HG02678 (cell line): ENCODE results near the gene TRAPPC8.
"Not testable (repeated sequence)": the region's sequence is repeated elsewhere in the genome, so short reads cannot be mapped to it uniquely, and the experiment has no call there.

Experiments
- ATAC-seq: cut with Tn5 transposase; IDR thresholded peaks from one replicate; pipeline ENCODE4 v1.9.1; 2021; ENCODE audit warnings: mild to moderate bottlenecking, moderate library complexity; ENCODE audit not compliant: unreplicated experiment

The TRAPPC8 gene

GRCh38 chr18:31942999-31943877, at the start of gene TRAPPC8:
Gene TRAPPC8 (minus strand): TSS chr18:31943128. CDS start chr18:31942764, 364 bp downstream.
- ATAC-seq = peak; percentile 84

- peak; percentile 100 for ATAC-seq
Observed at GRCh38 chr18:31990823-31991222, 47.9 kb upstream of the TRAPPC8 start.

- ATAC-seq = no peak
Observed at GRCh38 chr18:31983976-31984375, 41.0 kb upstream of the TRAPPC8 start.

- no peak for ATAC-seq
Observed at GRCh38 chr18:31983020-31983419, 40.1 kb upstream of the TRAPPC8 start.

GRCh38 chr18:31980863-31981262, 37.9 kb upstream of the TRAPPC8 start:
- no peak for ATAC-seq

GRCh38 chr18:31979714-31980113, 36.8 kb upstream of the TRAPPC8 start:
- no peak for ATAC-seq

GRCh38 chr18:31978616-31979015, 35.7 kb upstream of the TRAPPC8 start:
- ATAC-seq = no peak

- ATAC-seq = no peak
Observed at GRCh38 chr18:31977270-31977872, 34.4 kb upstream of the TRAPPC8 start.

- ATAC-seq = no peak
Observed at GRCh38 chr18:31976242-31976641, 33.3 kb upstream of the TRAPPC8 start.

GRCh38 chr18:31973929-31974546, 31.1 kb upstream of the TRAPPC8 start:
- ATAC-seq = no peak

GRCh38 chr18:31970617-31971016, 27.7 kb upstream of the TRAPPC8 start:
- no peak for ATAC-seq

- no peak for ATAC-seq
Observed at GRCh38 chr18:31965316-31965970, 22.5 kb upstream of the TRAPPC8 start.

GRCh38 chr18:31957728-31958127, 14.8 kb upstream of the TRAPPC8 start:
- ATAC-seq = no peak

GRCh38 chr18:31954349-31954748, 11.4 kb upstream of the TRAPPC8 start:
- ATAC-seq = no peak

GRCh38 chr18:31953699-31954098, 10.8 kb upstream of the TRAPPC8 start:
- ATAC-seq = not testable (repeated sequence)

- no peak for ATAC-seq
Observed at GRCh38 chr18:31952223-31952622, 9.3 kb upstream of the TRAPPC8 start.

GRCh38 chr18:31950583-31950982, 7.7 kb upstream of the TRAPPC8 start:
- no peak for ATAC-seq

- ATAC-seq = not testable (repeated sequence)
Observed at GRCh38 chr18:31948349-31948748, 5.4 kb upstream of the TRAPPC8 start.

- ATAC-seq = no peak
Observed at GRCh38 chr18:31946305-31947046, 3.5 kb upstream of the TRAPPC8 start.
